ENCODE results near the gene TRIP12.

TRIP12 gene

GRCh38 chr2:229733611-229734245 is 188.1 kb downstream of the TRIP12 start:
- TF ChIP-seq CTCF (IDR thresholded peaks at IDR 0.05; ENCODE audit: insufficient read depth, low read depth, low read length, missing control alignments) = no peak
- no peak overlapping the region for H3K4me3 ChIP-seq (ENCODE audit: low read depth, low read length)
- DNase-seq (ENCODE audit: low read depth) = no peak

GRCh38 chr2:229732897-229733296 is 188.9 kb downstream of the TRIP12 start:
- TF ChIP-seq CTCF (IDR thresholded peaks at IDR 0.05; ENCODE audit: insufficient read depth, low read depth, low read length, missing control alignments) = no peak
- no peak for DNase-seq (ENCODE audit: low read depth)

GRCh38 chr2:229731916-229732315 is 189.9 kb downstream of the TRIP12 start:
- H3K4me3 ChIP-seq (ENCODE audit: low read depth, low read length) = no peak overlapping the region
- no peak for DNase-seq (ENCODE audit: low read depth)
- no peak for TF ChIP-seq CTCF (IDR thresholded peaks at IDR 0.05; ENCODE audit: insufficient read depth, low read depth, low read length, missing control alignments)

More at GRCh38 chr2:229732897-229733296, 188.9 kb downstream of the TRIP12 start:
- H3K4me3 ChIP-seq (ENCODE audit: low read depth, low read length) = no peak overlapping the region

GRCh38 chr2:229731363-229731762 is 190.4 kb downstream of the TRIP12 start:
- DNase-seq (ENCODE audit: low read depth) = no peak
- H3K4me3 ChIP-seq (ENCODE audit: low read depth, low read length) = no peak overlapping the region
- no peak for TF ChIP-seq CTCF (IDR thresholded peaks at IDR 0.05; ENCODE audit: insufficient read depth, low read depth, low read length, missing control alignments)

GRCh38 chr2:229728370-229728769 is 193.4 kb downstream of the TRIP12 start:
- H3K4me3 ChIP-seq (ENCODE audit: low read depth, low read length) = no peak overlapping the region
- TF ChIP-seq CTCF (IDR thresholded peaks at IDR 0.05; ENCODE audit: insufficient read depth, low read depth, low read length, missing control alignments) = no peak
- DNase-seq (ENCODE audit: low read depth) = no peak

GRCh38 chr2:229726643-229727042 is 195.2 kb downstream of the TRIP12 start:
- no peak for DNase-seq (ENCODE audit: low read depth)
- TF ChIP-seq CTCF (IDR thresholded peaks at IDR 0.05; ENCODE audit: insufficient read depth, low read depth, low read length, missing control alignments) = no peak
- no peak overlapping the region for H3K4me3 ChIP-seq (ENCODE audit: low read depth, low read length)
